Endothelial cell of umbilical vein (primary cell): ENCODE measurements around the gene EIF4E1B. TPM values are rescaled to one million over a fixed set of nuclear protein-coding genes. Genes with fewer than 3 reads are reported as not detected.

ENCODE experiments used
- BruUV-seq: library from RNA; stranded (reverse); fragments of 400-500 nt; replicated peaks from 2 replicates; lab custom pipeline; 2021; lab: Mats Ljungman, UMichigan
- CTCF ChIA-PET: fragments of 300-600, 350-600 bp; sonication (Branson Sonifier 250); formaldehyde crosslinking; loops from one replicate; lab custom pipeline; 2021; ENCODE audit warnings: antibody characterized with exemption, inconsistent platforms; lab: Charles Lee
- POLR2A ChIA-PET: fragments of 300-600, 350-600 bp; sonication (Branson Sonifier 250); formaldehyde crosslinking; loops from one replicate; lab custom pipeline; 2021; ENCODE audit warnings: antibody characterized with exemption, inconsistent platforms; lab: Charles Lee
- DNase-seq: peaks from one replicate; pipeline ENCODE4 v3.0.0-alpha.2; 2011; ENCODE audit warnings: low read depth, low spot score
- FAIRE-seq: peaks from 2 replicates; lab custom pipeline; 2011; peaks lifted over from hg19 to GRCh38; lab: Jason Lieb, UNC
- H2AFZ ChIP-seq: 2 replicates; pipeline ENCODE4 v1.6.0; 2012; ENCODE audit warnings: low read depth, low read length, control low read depth, inconsistent platforms
- H3K27ac ChIP-seq: 2 replicates; pipeline ENCODE4 v1.5.1; 2011; ENCODE audit warnings: low read depth, mild to moderate bottlenecking, control low read depth, low read length, moderate library complexity; ENCODE audit not compliant: insufficient read depth
- H3K27me3 ChIP-seq, 2 experiments: 2 replicates each; pipeline versions ENCODE4 v1.6.0 to v1.6.1; 2011; ENCODE audit warnings: low read length in 2 of 2, mixed read lengths in 1 of 2; ENCODE audit not compliant: control insufficient read depth in 2 of 2, insufficient read depth in 2 of 2
- H3K36me3 ChIP-seq, 2 experiments: 2 replicates in 1 of 2; 3 replicates in 1 of 2; pipeline ENCODE4 v1.5.1; 2011; ENCODE audit warnings: low read length in 2 of 2, mild to moderate bottlenecking in 1 of 2, moderate library complexity in 1 of 2; ENCODE audit not compliant: control insufficient read depth in 2 of 2, insufficient read depth in 2 of 2; ENCODE audit errors: extremely low read depth in 1 of 2
- H3K4me1 ChIP-seq: 3 replicates; pipeline ENCODE4 v1.5.1; 2011; ENCODE audit warnings: mild to moderate bottlenecking, low read length; ENCODE audit not compliant: control insufficient read depth, insufficient read depth; ENCODE audit errors: extremely low read depth
- H3K4me2 ChIP-seq: 2 replicates; pipeline ENCODE4 v1.6.1; 2011; ENCODE audit warnings: low read length, control low read depth, mixed read lengths; ENCODE audit not compliant: insufficient read depth
- H3K4me3 ChIP-seq, 3 experiments: fragments of 200-600 bp in 1 of 3; sonication (generic), shearing (Covaris generic) in 1 of 3; replicated peaks in 1 of 3; 2 replicates each; pipeline ENCODE4 v1.5.1; 2011 to 2016; ENCODE audit warnings: control low read depth in 3 of 3, low read length in 3 of 3, mild to moderate bottlenecking in 2 of 3, inconsistent platforms in 1 of 3, low read depth in 1 of 3, moderate library complexity in 1 of 3; ENCODE audit not compliant: insufficient read depth in 1 of 3
- H3K79me2 ChIP-seq: 2 replicates; pipeline ENCODE4 v1.6.0; 2012; ENCODE audit warnings: low read length, inconsistent platforms; ENCODE audit not compliant: control insufficient read depth, insufficient read depth
- H3K9ac ChIP-seq: replicated peaks from 2 replicates; pipeline ENCODE3; 2011; ENCODE audit warnings: low read length, control low read depth; ENCODE audit not compliant: insufficient read depth; ENCODE audit errors: extremely low read depth
- H3K9me1 ChIP-seq: replicated peaks from 3 replicates; pipeline ENCODE4 v1.6.0; 2011; ENCODE audit warnings: mild to moderate bottlenecking, low read length; ENCODE audit not compliant: control insufficient read depth, insufficient read depth; ENCODE audit errors: extremely low read depth
- H3K9me3 ChIP-seq: replicated peaks from 2 replicates; pipeline ENCODE4 v1.5.1; 2012; ENCODE audit warnings: low read length, inconsistent platforms; ENCODE audit not compliant: control insufficient read depth, insufficient read depth
- H4K20me1 ChIP-seq: replicated peaks from 2 replicates; pipeline ENCODE3; 2011; ENCODE audit warnings: mild to moderate bottlenecking, low read length; ENCODE audit not compliant: control insufficient read depth, insufficient read depth; ENCODE audit errors: extremely low read depth
- FOS ChIP-seq: IDR thresholded peaks from 2 replicates; pipeline ENCODE4 v1.6.1; 2011; ENCODE audit warnings: mild to moderate bottlenecking, low read length, moderate library complexity, borderline replicate concordance; ENCODE audit not compliant: insufficient read depth
- GATA2 ChIP-seq: IDR thresholded peaks from 2 replicates; pipeline ENCODE4 v1.7.0; 2011; ENCODE audit warnings: low read depth, mild to moderate bottlenecking, moderate library complexity, mixed read lengths, low read length; ENCODE audit not compliant: insufficient read length, insufficient read depth
- MYC ChIP-seq: IDR thresholded peaks from one replicate; pipeline ENCODE4 v1.6.1; 2011; ENCODE audit warnings: mild to moderate bottlenecking, low read depth, low read length
- dilution Hi-C: fragments of 300-500 bp; cut with MboI; formaldehyde crosslinking; loops from one replicate; pipeline ENCODE4 v1.15.0; 2019; ENCODE audit warnings: low sequenced_read_pairs; ENCODE audit not compliant: extremely low pct_ligation_motif_present
- intact Hi-C: fragments of 100-400 bp; cut with micrococcal nuclease; formaldehyde crosslinking; loops from one replicate; pipeline ENCODE4 v1.10.0; 2022
- polyA plus RNA-seq, 4 experiments: library from polyadenylated mRNA; depleted of rRNA in 3 of 4; stranded (reverse) in 3 of 4; unstranded in 1 of 4; fragments of >200 nt; gene quantifications; 2 replicates each; pipeline versions ENCODE4 v1.2.1 to v1.2.3, GENCODE V29; 2011 to 2012; ENCODE audit warnings: missing spikeins in 1 of 4
- total RNA-seq: library from RNA; stranded (reverse); gene quantifications from 2 replicates; pipeline ENCODE4 v1.2.3, GENCODE V29; 2021
- TF ChIP-seq, protein P1 (sequence below), 2 donors: IDR thresholded peaks; 1 replicate in 1 of 2; 2 replicates in 1 of 2; pipeline ENCODE4 v1.5.1; 2011; ENCODE audit warnings: low read length in 2 of 2, mild to moderate bottlenecking in 2 of 2, moderate library complexity in 2 of 2, control low read depth in 1 of 2, inconsistent platforms in 1 of 2, low read depth in 1 of 2; ENCODE audit not compliant: insufficient read depth in 1 of 2; ENCODE audit errors: extremely low read depth in 1 of 2
- TF ChIP-seq, protein P2 (sequence below): IDR thresholded peaks from 2 replicates; pipeline ENCODE4 v1.6.1; 2011; ENCODE audit not compliant: insufficient read depth, insufficient read length

Gene EIF4E1B
- total and polyA plus RNA-seq, 2 donors (not counting 3 experiments of a cell fraction or from before 2014, with no cell fraction given), result not detected

DNA sequence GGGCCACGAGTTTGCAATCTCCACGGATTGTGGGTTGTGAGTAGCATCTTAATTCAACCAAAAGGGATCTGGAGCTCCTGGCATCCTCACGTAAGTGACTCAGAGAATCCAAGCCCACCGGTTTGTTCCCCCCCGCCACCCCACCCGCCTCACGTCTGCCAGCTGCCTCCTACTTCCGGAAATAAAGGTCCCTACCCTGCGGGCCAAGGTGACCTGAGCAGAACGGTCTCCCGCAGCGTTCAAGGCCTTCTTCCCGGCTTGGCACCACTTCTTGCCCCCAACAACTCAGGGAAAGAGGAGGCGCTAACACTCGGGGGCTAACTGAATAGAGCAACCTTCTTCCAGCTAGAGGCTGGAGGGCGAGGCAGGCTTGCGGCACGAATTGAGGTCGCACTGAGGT lies 11.7 kb upstream of the EIF4E1B start:
- Histone ChIP-seq H3K9ac (no peak overlapping the region), H4K20me1 (no peaks in the 10 kb centered on the region), H3K79me2 (no peaks in the 10 kb centered on the region), H3K27me3 (peaks cover 27 to 30% of the 10 kb centered on the region in 2 experiments), H3K9me1 (no peaks in the 10 kb centered on the region), H3K27ac (no peak overlapping the region), H3K9me3 (no peaks in the 10 kb centered on the region), H3K4me2 (no peak overlapping the region), H2AFZ (peak overlapping the region; percentile 68), H3K36me3 (no peaks in the 10 kb centered on the region), H3K4me1 (peaks cover 21% of the 10 kb centered on the region), H3K4me3 (no peak overlapping the region)
- TF ChIP-seq FOS (no peak), MYC (no peak)
- DNase-seq, result no peak
- BruUV-seq, result no TSS peak
- ChIA-PET POLR2A (no interaction called here), CTCF (interaction anchor here (0.7 to 1.2 kb wide), 4 partner anchors 28 to 45 kb away, joined by 3 read pairs; partner anchors contain the start of gene TSPAN17)
- dilution Hi-C loops, result no loop called here
- no peak for FAIRE-seq
- intact Hi-C loops, result loop anchor here (1.0 to 10.0 kb wide), 5 partner anchors 22 to 230 kb away; partner anchors contain the start of genes FAF2, HIGD2A, NOP16 and TSPAN17

DNA sequence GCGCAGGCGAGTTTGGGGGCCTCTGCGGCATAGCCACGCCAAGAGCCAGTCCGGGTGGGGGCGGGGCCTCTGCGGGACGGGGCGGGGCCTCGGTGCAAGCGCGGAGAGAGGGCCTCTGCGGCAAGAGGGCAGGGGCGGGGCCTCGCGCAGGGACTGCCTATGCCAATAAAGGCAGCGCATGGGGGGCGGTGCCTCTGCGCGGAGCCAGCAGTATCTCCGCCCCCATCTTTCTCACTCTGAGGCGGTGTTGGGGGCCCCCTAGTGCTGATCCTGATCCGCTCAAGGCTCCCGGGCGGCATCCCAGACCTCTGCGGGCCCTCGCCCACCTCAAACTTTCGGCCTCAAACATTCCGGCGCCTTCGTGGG lies 11.3 kb upstream of the EIF4E1B start:
- peaks cover 29 to 30% of the 10 kb centered on the region in 2 experiments for H3K27me3 ChIP-seq
- no peak overlapping the region for H3K4me3 ChIP-seq
- H3K9me1 ChIP-seq, result no peaks in the 10 kb centered on the region
- FAIRE-seq (peak; percentile 89), DNase-seq (peak; percentile 87)
- H3K4me1 ChIP-seq, result peaks cover 21% of the 10 kb centered on the region
- H3K36me3 ChIP-seq, result no peaks in the 10 kb centered on the region
- H3K9ac ChIP-seq, result no peak overlapping the region
- ChIA-PET CTCF (interaction anchor here (0.7 to 1.2 kb wide), 4 partner anchors 28 to 46 kb away, joined by 3 read pairs; partner anchors contain the start of gene TSPAN17), POLR2A (no interaction called here)
- H2AFZ ChIP-seq, result peak overlapping the region; percentile 68
- BruUV-seq, result no TSS peak
- H3K79me2 ChIP-seq, result no peaks in the 10 kb centered on the region
- H4K20me1 ChIP-seq, result no peaks in the 10 kb centered on the region
- TF ChIP-seq, protein P1, sequence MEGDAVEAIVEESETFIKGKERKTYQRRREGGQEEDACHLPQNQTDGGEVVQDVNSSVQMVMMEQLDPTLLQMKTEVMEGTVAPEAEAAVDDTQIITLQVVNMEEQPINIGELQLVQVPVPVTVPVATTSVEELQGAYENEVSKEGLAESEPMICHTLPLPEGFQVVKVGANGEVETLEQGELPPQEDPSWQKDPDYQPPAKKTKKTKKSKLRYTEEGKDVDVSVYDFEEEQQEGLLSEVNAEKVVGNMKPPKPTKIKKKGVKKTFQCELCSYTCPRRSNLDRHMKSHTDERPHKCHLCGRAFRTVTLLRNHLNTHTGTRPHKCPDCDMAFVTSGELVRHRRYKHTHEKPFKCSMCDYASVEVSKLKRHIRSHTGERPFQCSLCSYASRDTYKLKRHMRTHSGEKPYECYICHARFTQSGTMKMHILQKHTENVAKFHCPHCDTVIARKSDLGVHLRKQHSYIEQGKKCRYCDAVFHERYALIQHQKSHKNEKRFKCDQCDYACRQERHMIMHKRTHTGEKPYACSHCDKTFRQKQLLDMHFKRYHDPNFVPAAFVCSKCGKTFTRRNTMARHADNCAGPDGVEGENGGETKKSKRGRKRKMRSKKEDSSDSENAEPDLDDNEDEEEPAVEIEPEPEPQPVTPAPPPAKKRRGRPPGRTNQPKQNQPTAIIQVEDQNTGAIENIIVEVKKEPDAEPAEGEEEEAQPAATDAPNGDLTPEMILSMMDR (IDR thresholded peaks at IDR 0.05; ENCODE audit: extremely low read depth in 1 of 2, insufficient read depth in 1 of 2, low read depth in 1 of 2, low read length in 2 of 2), result peak; percentile 47 to 66
- TF ChIP-seq GATA2, result no peak
- TF ChIP-seq, protein P2, sequence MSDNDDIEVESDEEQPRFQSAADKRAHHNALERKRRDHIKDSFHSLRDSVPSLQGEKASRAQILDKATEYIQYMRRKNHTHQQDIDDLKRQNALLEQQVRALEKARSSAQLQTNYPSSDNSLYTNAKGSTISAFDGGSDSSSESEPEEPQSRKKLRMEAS, result peak; percentile 27
- no peak overlapping the region for H3K4me2 ChIP-seq
- dilution Hi-C loops, result no loop called here
- H3K27ac ChIP-seq, result no peak overlapping the region
- no peaks in the 10 kb centered on the region for H3K9me3 ChIP-seq
- intact Hi-C loops, result loop anchor here (1.0 to 10.0 kb wide), 5 partner anchors 22 to 231 kb away; partner anchors contain the start of genes FAF2, HIGD2A, NOP16 and TSPAN17
